Esophagus (tissue), 2 donors: ENCODE results near the gene FOXP4. TPM values are rescaled to one million over a fixed set of nuclear protein-coding genes. Genes with fewer than 3 reads are reported as not detected.

Experiments
- H3K27ac ChIP-seq, 2 donors: one replicate each; pipeline ENCODE4 v1.5.1; 2013; ENCODE audit warnings: low read depth in 2 of 2, mild to moderate bottlenecking in 2 of 2, inconsistent platforms in 1 of 2, low read length in 1 of 2, moderate library complexity in 1 of 2
- H3K27me3 ChIP-seq, 2 donors: one replicate each; pipeline ENCODE4 v1.6.1; 2013; ENCODE audit warnings: low read length in 2 of 2, control low read depth in 1 of 2, mild to moderate bottlenecking in 1 of 2; ENCODE audit not compliant: insufficient read depth in 2 of 2, control insufficient read depth in 1 of 2
- H3K36me3 ChIP-seq, 2 donors: one replicate each; pipeline ENCODE4 v1.6.1; 2013; ENCODE audit warnings: low read length in 1 of 2; ENCODE audit not compliant: control insufficient read depth in 2 of 2, insufficient read depth in 2 of 2
- H3K4me1 ChIP-seq, 2 donors: one replicate each; pipeline ENCODE4 v1.6.1; 2013; ENCODE audit warnings: low read length in 1 of 2; ENCODE audit not compliant: control insufficient read depth in 2 of 2, insufficient read depth in 2 of 2
- H3K4me3 ChIP-seq, 2 donors: one replicate each; pipeline ENCODE4 v1.5.1; 2013; ENCODE audit warnings: low read length in 2 of 2, mild to moderate bottlenecking in 2 of 2, low read depth in 1 of 2, moderate library complexity in 1 of 2
- H3K9me3 ChIP-seq, 2 donors: one replicate each; pipeline ENCODE4 v1.6.1; 2013; ENCODE audit warnings: mild to moderate bottlenecking in 2 of 2, low read depth in 1 of 2, low read length in 1 of 2, moderate library complexity in 1 of 2; ENCODE audit not compliant: control insufficient read depth in 2 of 2, insufficient read depth in 1 of 2
- WGBS, 2 donors: extraction: QIAGEN DNeasy Blood & Tissue Kit; methylation state at CpG; one replicate each; pipeline ENCODE4 v1.1.7; 2013; 5-methylcytosine and 5-hydroxymethylcytosine counted together
- polyA plus RNA-seq, 2 donors: library from polyadenylated mRNA; stranded (reverse); fragments of 200-250 nt; gene quantifications; one replicate each; pipeline ENCODE4 v1.2.3, GENCODE V29; 2013
- donor health status: healthy with polysubstance abuse.
- donor health status: Bipolar disorder and iron deficiency.

FOXP4 gene
- polyA plus RNA-seq, 2 donors: 6.6 to 8.4 TPM

DNA sequence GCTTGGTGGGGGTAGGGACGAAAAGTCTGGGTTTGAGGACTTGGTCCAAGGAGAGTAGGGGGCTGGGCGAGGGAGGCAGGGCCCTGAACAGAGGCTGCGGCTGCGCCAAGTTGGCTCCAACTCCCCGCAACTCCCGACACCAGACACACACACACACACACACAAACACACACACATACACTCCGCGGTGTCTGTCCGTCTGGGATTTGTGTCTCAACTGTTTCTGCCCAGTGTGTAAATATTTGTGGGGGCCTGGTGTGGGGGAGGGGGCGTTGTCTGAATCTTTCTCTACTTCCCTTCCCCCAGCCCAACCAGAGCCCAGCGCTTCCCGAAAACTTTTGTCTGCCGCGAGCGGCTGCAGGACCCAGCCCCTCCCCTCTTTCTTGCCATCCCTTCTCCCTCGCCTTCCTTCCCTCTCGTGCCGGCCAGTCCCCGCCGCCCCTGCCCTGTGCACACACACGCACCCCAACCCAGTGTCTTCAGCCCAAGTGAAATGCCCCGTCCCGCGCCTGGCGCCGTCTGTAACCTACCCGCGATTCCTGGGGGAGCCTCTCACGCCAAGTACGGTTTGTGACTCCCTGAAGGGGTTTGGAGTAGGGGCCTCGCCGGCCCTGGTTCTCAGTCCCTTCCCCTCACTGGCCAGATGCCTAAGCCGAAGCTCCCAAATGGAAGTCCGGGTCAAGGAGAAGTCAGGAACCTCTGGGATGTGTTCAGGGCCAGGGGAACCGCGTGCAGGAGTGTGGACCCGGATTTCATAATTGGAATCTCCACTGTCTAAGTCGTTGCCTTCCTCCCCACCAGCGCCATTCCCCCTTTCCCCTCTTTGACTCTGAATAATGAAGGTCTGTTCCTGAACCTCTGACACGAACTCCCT is 93.0 kb downstream of the FOXP4 start:
- Histone ChIP-seq H3K4me3 (peak overlapping the region; percentile 64 to 67), H3K36me3 (no peaks in the 10 kb centered on the region), H3K27ac (no peak overlapping the region), H3K9me3 (no peaks in the 10 kb centered on the region), H3K4me1 (peaks cover 0 to 10% of the 10 kb centered on the region in 2 donors), H3K27me3 (no peaks in the 10 kb centered on the region)
- WGBS, 2 donors: 48 to 56% methylated on average over 40 of the region's 40 CpGs

DNA sequence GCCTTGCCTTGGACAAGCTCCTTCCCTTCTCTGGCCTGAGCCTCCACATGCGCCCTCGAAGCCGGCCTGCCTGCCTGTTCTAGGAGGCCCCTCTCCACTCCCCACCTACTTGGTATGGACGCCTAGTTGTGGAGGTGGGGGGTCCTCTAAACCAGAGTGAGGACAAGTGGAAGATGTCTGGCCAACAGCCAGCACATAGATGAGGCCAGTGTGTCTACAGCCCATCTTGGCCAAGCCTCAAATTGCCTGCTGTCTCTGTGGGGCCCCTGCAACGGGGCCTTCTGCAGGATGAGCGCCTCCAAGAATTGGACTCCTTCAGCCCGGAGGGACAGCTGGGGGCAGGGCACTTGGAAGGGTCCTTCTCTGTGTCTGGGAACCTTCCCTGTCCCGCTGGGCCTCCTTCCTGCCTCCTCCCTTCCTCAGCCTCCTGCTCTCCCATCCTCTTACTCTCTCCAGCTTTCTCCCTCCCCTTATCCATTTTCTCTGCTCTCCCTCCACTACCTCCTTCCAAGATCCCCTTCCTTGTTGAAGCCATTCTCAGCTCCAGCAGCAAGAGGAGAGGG is 93.7 kb downstream of the FOXP4 start:
- Histone ChIP-seq H3K4me1 (peaks cover 0 to 12% of the 10 kb centered on the region in 2 donors), H3K9me3 (no peaks in the 10 kb centered on the region), H3K36me3 (no peaks in the 10 kb centered on the region), H3K27ac (no peak overlapping the region), H3K27me3 (no peaks in the 10 kb centered on the region), H3K4me3 (no peak overlapping the region)
- whole genome bisulfite sequencing, 2 donors: 77 to 87% methylated on average over 8 of the region's 8 CpGs

DNA sequence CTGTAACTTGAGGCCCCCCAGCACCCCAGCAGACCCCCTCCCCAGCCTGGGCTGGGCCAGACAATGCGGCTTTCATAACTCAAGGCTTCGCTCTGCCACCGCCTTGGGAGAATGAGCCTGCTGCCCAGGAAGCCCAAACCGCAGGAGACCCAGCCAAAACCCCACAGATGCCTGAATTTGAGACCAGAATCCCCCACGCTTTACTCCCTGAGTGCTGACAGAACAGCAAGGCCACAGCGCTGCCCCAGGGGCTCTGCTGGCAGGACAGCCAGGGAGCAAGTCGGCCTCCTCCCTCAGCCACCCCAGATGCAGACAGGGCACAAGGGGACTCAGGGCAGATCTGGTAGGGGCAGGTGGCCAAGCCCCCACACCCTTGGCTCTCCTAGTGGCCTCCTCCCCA is 94.2 kb downstream of the FOXP4 start:
- 91 to 94% methylated on average over 7 of the region's 7 CpGs for WGBS, 2 donors
- no peak overlapping the region for H3K4me3 ChIP-seq
- H3K9me3 ChIP-seq: no peaks in the 10 kb centered on the region
- peaks cover 0 to 10% of the 10 kb centered on the region in 2 donors for H3K4me1 ChIP-seq
- H3K36me3 ChIP-seq: no peaks in the 10 kb centered on the region
- H3K27ac ChIP-seq: no peak overlapping the region
- no peaks in the 10 kb centered on the region for H3K27me3 ChIP-seq

DNA sequence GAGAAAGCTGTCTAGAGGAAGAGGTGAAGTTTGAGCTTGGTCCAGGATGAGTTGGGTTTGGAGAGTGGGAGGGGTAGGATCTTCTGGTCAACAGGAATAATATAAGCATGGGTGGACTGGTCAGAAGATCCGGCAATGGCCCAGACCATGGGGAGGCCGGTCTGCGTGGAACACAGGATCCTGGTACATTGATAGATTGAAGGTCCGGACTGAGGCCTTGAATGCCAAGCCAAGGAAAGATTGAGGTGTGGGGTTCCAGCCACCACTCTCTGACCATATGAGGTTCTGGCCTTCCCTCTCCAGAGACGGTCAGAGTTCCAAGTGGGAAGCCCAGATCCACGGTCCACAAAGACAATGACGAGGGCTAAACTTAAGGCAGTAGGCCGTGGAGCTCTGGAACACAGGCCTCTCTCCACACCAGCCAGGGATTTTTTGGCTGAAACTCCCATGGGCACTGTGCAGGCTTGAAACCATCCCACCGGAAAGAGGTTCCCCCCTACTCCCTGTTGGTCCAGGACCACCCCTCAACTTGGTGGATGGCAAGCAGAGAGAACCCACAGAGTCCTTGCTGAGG is 95.3 kb downstream of the FOXP4 start:
- Histone ChIP-seq H3K27me3 (no peaks in the 10 kb centered on the region), H3K4me3 (no peak overlapping the region), H3K9me3 (no peaks in the 10 kb centered on the region), H3K4me1 (peaks cover 0 to 6% of the 10 kb centered on the region in 2 donors), H3K36me3 (no peaks in the 10 kb centered on the region), H3K27ac (no peak overlapping the region)
- WGBS, 2 donors: 94 to 96% methylated on average over 9 of the region's 9 CpGs

DNA sequence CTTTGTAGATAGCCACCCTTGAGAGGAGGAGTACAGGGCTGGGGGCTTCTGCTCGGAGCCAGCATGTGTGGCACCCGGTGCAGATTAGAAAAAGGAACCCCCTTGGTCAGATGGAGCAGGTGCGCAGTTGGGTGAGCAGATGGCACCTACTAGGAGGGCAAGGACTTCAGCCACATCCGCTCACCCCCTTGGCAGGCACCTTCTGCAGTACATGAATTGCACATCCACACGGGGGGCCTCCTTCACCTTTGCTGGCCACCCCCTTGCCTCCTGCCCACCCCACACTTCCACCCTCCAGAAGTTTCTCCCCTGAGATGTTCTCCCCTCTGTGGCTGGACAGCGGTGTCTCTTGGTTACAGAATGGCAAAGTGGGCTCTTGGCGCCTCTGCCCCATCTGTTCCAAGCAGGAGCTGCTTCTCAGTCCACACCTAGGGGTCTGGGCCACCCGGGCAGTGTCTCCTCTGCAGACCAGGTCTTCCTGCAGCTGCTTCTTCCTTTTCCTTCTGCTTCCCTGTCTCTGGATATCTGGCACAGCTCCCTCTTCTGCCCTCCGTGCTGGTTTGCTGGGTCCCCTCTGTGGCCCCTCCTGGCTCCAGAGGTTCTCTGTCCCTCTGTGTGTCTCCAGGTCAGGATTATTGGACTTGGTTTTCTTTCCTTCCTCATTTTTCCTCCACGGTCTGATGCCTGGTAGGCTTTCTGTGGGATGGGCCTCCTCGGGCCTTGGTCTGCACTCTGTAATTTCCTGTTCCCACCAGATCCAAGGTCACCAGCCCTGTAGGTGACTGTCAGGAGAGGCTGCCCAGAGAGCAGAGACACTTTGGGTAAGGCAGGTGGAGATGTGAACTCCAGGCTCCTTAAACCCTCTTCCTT is 96.1 kb downstream of the FOXP4 start:
- Histone ChIP-seq H3K4me1 (peaks cover 0 to 11% of the 10 kb centered on the region in 2 donors), H3K27ac (no peak overlapping the region)
- WGBS, 2 donors: 79 to 82% methylated on average over 11 of the region's 11 CpGs

DNA sequence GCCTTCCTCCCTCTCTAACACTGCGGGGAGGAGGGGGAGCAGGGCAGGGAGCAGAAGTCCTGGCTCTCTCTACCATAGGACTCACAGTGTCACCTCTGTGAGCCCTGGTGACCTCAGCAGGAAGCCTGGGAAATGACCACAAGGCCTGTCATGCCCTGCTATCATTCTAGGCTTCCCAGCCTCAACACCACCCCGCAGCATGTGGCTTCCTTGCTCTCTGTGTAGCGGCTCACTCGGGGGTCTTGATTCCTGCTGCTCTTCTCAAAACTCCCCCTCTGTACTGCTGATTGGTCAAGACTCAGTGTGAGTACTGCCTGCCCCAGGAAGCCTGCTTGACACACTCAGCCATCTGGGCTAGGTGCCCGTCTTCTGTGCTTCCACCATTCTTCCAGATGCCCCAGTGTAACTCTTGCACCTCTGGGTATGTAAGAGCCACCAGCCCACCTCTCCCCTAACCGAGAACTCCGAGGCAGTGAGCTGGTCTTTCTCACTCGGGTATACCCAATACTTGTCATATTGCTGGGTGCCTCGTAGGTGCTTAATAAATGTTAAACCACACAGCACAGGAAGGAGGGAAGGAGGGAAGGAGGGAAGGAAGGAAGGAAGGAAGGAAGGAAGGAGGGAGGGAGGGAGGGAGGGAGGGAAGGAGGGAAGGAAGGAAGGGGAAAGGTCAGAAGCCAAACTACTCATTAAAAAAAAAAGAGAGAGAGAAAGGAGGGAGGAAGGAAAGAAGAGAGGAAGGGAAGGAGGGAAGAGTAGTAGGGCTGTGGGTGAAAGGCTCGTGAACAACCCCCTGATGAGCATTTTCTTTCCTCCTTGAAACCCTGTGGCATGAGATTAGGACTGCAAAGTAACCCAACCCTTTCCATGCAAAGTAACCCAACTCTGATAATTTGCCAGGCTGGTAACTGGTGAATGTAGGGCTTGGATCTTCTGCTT is 97.0 kb downstream of the FOXP4 start:
- 63 to 78% methylated on average over 9 to 10 of the region's 10 CpGs for WGBS, 2 donors

More for the DNA sequence above, 96.1 kb downstream of the FOXP4 start:
- H3K9me3 ChIP-seq: no peaks in the 10 kb centered on the region
- no peaks in the 10 kb centered on the region for H3K27me3 ChIP-seq
- no peak overlapping the region for H3K4me3 ChIP-seq
- peaks cover 0 to 5% of the 10 kb centered on the region in 2 donors for H3K36me3 ChIP-seq

DNA sequence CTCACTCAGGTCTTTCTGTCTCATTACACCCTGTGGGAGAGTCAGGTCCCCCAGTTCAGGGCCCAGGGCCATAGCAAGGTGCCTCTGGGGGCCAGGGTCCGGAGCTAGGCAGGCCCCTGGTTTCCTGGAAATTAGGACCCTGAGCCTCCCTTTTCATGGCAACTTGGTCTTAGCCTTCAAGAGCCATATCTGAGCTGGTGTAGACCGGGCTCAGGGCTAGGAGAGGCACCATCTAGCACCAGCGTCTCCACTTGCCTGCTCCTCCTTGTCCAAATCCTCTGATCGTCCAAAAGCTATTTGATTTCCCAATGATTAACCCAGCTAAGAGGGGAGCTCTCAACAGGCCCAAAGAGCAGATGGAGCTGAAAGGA is 97.7 kb downstream of the FOXP4 start:
- WGBS, 2 donors: 64 to 73% methylated on average over 4 of the region's 4 CpGs
- Histone ChIP-seq H3K9me3 (no peaks in the 10 kb centered on the region), H3K36me3 (peaks cover 0 to 5% of the 10 kb centered on the region in 2 donors), H3K4me3 (no peak overlapping the region), H3K4me1 (peaks cover 0 to 11% of the 10 kb centered on the region in 2 donors), H3K27me3 (no peaks in the 10 kb centered on the region), H3K27ac (no peak overlapping the region)

More for the DNA sequence above, 97.0 kb downstream of the FOXP4 start:
- no peaks in the 10 kb centered on the region for H3K27me3 ChIP-seq
- no peaks in the 10 kb centered on the region for H3K9me3 ChIP-seq
- H3K4me1 ChIP-seq: peaks cover 0 to 11% of the 10 kb centered on the region in 2 donors
- H3K36me3 ChIP-seq: peaks cover 0 to 5% of the 10 kb centered on the region in 2 donors
- H3K4me3 ChIP-seq: no peak overlapping the region
- no peak overlapping the region for H3K27ac ChIP-seq

DNA sequence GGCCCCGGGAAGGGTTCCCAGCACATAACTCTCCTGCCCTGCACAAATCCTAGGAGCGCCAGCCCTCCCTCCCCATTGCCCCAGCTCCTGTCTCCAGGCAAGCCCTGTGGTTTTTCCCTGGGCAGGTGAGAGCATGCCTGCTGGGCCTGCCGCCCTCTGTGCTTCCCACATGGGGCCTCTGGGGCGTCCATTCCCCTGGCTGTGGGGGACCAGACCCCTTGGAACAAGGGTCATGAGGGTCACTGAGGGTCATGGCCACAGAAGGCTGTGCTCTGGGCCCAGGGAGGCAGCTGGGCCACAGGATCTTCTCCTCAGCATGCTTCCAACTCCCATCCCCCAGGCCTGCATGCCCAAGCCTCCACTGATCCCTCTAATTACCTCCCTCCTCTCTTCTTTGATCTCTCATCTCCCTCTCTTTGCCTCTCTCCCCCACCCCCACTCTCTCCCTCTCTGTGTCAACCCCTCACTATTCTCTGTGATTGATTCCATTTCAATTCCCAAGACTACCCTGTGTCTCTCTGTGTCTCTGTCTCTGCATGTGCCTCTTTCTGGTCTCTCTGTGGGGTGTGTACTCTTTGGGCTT is 98.2 kb downstream of the FOXP4 start:
- Histone ChIP-seq H3K27ac (no peak overlapping the region), H3K4me1 (peaks cover 0 to 11% of the 10 kb centered on the region in 2 donors), H3K4me3 (no peak overlapping the region), H3K9me3 (no peaks in the 10 kb centered on the region), H3K36me3 (peaks cover 0 to 9% of the 10 kb centered on the region in 2 donors), H3K27me3 (no peaks in the 10 kb centered on the region)
- WGBS, 2 donors: 47 to 74% methylated on average over 4 of the region's 4 CpGs
